Prostate gland (tissue), 2 donors: ENCODE measurements around the gene SIGLECL1. TPM values are rescaled to one million over a fixed set of nuclear protein-coding genes. Genes with fewer than 3 reads are reported as not detected.
"Not testable (repeated sequence)": the region's sequence is repeated elsewhere in the genome, so short reads cannot be mapped to it uniquely, and the experiment has no call there.

Source experiments
- DNase-seq: peaks from one replicate; pipeline ENCODE4 v3.0.0-alpha.2; 2019; ENCODE audit warnings: low spot score
- H3K27ac ChIP-seq, 2 donors: fragments of 200-600 bp; sonication (generic); 2 replicates each; pipeline ENCODE4 v1.5.1; 2017 to 2019
- H3K27me3 ChIP-seq: fragments of 200-600 bp; sonication (generic); replicated peaks from 2 replicates; pipeline ENCODE4 v1.5.1; 2019; ENCODE audit not compliant: insufficient read depth
- H3K36me3 ChIP-seq, 2 donors: fragments of 200-600 bp; sonication (generic); 1 replicate in 1 of 2; 2 replicates in 1 of 2; pipeline versions ENCODE4 v1.5.1 to v1.8.1; 2017 to 2019
- H3K4me1 ChIP-seq: fragments of 200-600 bp; sonication (generic); replicated peaks from 2 replicates; pipeline ENCODE4 v1.5.1; 2019
- H3K4me3 ChIP-seq, 2 donors: fragments of 200-600 bp; sonication (generic); 2 replicates each; pipeline ENCODE4 v1.5.1; 2017 to 2019
- H3K9me3 ChIP-seq: fragments of 200-600 bp; sonication (generic); 2 replicates; pipeline ENCODE4 v1.5.1; 2017
- POLR2A ChIP-seq: fragments of 450-650 bp; IDR thresholded peaks from one replicate; pipeline ENCODE4 v1.6.1; 2016; ENCODE audit warnings: antibody characterized with exemption, mild to moderate bottlenecking
- POLR2AphosphoS5 ChIP-seq: sonication (generic); formaldehyde crosslinking; IDR thresholded peaks from one replicate; pipeline ENCODE4 v1.6.1; 2017; ENCODE audit warnings: antibody characterized with exemption
- WGBS: methylation state at CpG from one replicate; pipeline ENCODE4 v1.1.5; 2018; 5-methylcytosine and 5-hydroxymethylcytosine counted together
- intact Hi-C: fragments of 100-400 bp; cut with DNase I; formaldehyde crosslinking; loops from one replicate; pipeline ENCODE4 v1.14.2; 2022
- total RNA-seq, 2 donors: library from RNA; depleted of rRNA; stranded (reverse); fragments of >200 nt; gene quantifications; one replicate each; pipeline ENCODE4 v1.1.0, GENCODE V29; 2016
- TF ChIP-seq, protein P1 (sequence below), 4 experiments: fragments of 200-600 bp in 2 of 4; fragments of 450-650 bp in 2 of 4; sonication (generic) in 2 of 4; IDR thresholded peaks; 1 replicate in 3 of 4; 2 replicates in 1 of 4; pipeline ENCODE4 v1.5.1; 2016 to 2019; ENCODE audit warnings: antibody characterized with exemption in 4 of 4, mild to moderate bottlenecking in 2 of 4, moderate library complexity in 2 of 4

Gene SIGLECL1
- total RNA-seq, 2 donors from 2014 or later = 1.6 TPM; not detected in 1

GRCh38 chr19:51220996-51221395 lies 29.9 kb upstream of the SIGLECL1 start:
- intact Hi-C loops = no loop called here
- TF ChIP-seq, protein P1, sequence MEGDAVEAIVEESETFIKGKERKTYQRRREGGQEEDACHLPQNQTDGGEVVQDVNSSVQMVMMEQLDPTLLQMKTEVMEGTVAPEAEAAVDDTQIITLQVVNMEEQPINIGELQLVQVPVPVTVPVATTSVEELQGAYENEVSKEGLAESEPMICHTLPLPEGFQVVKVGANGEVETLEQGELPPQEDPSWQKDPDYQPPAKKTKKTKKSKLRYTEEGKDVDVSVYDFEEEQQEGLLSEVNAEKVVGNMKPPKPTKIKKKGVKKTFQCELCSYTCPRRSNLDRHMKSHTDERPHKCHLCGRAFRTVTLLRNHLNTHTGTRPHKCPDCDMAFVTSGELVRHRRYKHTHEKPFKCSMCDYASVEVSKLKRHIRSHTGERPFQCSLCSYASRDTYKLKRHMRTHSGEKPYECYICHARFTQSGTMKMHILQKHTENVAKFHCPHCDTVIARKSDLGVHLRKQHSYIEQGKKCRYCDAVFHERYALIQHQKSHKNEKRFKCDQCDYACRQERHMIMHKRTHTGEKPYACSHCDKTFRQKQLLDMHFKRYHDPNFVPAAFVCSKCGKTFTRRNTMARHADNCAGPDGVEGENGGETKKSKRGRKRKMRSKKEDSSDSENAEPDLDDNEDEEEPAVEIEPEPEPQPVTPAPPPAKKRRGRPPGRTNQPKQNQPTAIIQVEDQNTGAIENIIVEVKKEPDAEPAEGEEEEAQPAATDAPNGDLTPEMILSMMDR (IDR thresholded peaks at IDR 0.05) = no peak
- no peak for DNase-seq
- Histone ChIP-seq H3K27ac (no peak overlapping the region), H3K27me3 (no peaks in the 10 kb centered on the region), H3K36me3 (no peaks in the 10 kb centered on the region), H3K4me1 (no peaks in the 10 kb centered on the region), H3K4me3 (no peak overlapping the region), H3K9me3 (no peaks in the 10 kb centered on the region)

DNA sequence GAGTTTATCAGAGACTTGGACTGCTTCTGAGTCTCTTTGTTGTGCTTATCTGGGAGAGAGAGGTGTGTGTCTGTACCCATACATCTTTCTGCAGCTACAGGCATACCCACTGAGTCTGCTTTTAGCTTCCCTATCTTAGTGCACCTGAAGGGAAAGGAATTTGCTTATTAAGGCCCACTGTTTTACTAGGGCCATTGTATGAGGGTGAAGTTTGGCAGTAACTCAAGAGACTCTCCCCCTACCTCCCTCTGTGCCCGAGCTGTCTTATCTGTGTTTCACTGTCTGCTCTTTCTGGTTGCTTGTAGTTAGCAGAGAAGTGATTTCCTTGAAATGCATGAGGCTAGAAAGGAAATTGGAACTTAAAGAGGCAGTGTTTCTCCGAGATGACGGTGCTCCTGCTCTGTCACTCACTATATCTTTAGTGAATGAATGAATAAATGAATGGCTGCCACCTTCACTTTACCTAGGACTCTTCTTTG lies 26.7 kb upstream of the SIGLECL1 start:
- no peak for DNase-seq
- Histone ChIP-seq H3K4me1 (no peaks in the 10 kb centered on the region), H3K27me3 (no peaks in the 10 kb centered on the region), H3K36me3 (no peaks in the 10 kb centered on the region), H3K4me3 (no peak overlapping the region), H3K9me3 (no peaks in the 10 kb centered on the region), H3K27ac (no peak overlapping the region)
- intact Hi-C loops = no loop called here
- TF ChIP-seq, protein P1 (IDR thresholded peaks at IDR 0.05) = no peak
- TF ChIP-seq POLR2A (no peak), POLR2AphosphoS5 (no peak)
- 42% methylated on average over 3 of the region's 3 CpGs for WGBS

- H3K27me3 ChIP-seq, H3K9me3 ChIP-seq, H3K27ac ChIP-seq, H3K36me3 ChIP-seq, DNase-seq, intact Hi-C loops, H3K4me1 ChIP-seq, H3K4me3 ChIP-seq: not testable (repeated sequence)
- WGBS = 69% methylated on average over 11 of the region's 11 CpGs
Measured at GRCh38 chr19:51224898-51225393, 25.9 kb upstream of the SIGLECL1 start, which contains the start of gene CD33. CD33 (plus strand) TSS chr19:51225080; CDS start chr19:51225119, 39 bp downstream.

- Histone ChIP-seq H3K4me3 (no peak overlapping the region), H3K36me3 (no peaks in the 10 kb centered on the region), H3K27me3 (no peaks in the 10 kb centered on the region), H3K27ac (no peak overlapping the region), H3K4me1 (no peaks in the 10 kb centered on the region), H3K9me3 (no peaks in the 10 kb centered on the region)
- 64% methylated on average over 3 of the region's 3 CpGs for WGBS
- TF ChIP-seq, protein P1 (IDR thresholded peaks at IDR 0.05) = no peak
- TF ChIP-seq POLR2AphosphoS5 (no peak), POLR2A (no peak)
- intact Hi-C loops = no loop called here
- no peak for DNase-seq
Measured at GRCh38 chr19:51226067-51226466, 24.8 kb upstream of the SIGLECL1 start.

GRCh38 chr19:51227326-51227725 lies 23.6 kb upstream of the SIGLECL1 start:
- H3K27ac ChIP-seq = no peak overlapping the region
- no peaks in the 10 kb centered on the region for H3K36me3 ChIP-seq
- 58% methylated on average over 2 of the region's 2 CpGs for WGBS
- H3K27me3 ChIP-seq = no peaks in the 10 kb centered on the region
- DNase-seq = no peak
- H3K4me3 ChIP-seq = no peak overlapping the region
- intact Hi-C loops = no loop called here
- H3K9me3 ChIP-seq = no peaks in the 10 kb centered on the region
- no peaks in the 10 kb centered on the region for H3K4me1 ChIP-seq
- TF ChIP-seq, protein P1 (IDR thresholded peaks at IDR 0.05) = no peak
- no peak for TF ChIP-seq POLR2A
